ENCODE results near the gene GRIN2A.

Gene GRIN2A

DNA sequence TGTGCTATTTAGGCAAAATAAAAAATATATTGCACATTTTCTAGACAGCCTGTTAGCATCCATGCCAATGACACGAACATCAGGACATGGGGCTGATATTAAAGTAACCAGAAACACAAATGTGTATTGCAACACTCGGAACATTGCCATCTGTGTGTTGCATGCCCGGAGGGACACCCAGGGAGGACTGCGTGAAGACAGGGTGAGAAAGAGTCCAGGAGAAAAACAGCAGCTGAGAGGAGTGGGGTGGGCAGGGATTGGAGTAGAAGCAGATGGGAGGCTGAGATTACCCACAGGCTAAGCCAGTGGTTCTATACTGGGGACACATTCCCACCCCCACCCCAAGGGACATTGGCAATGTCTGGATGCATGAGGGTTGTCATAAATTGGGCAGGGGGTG is 114.8 kb downstream of the GRIN2A start:
- no peak for DNase-seq (ENCODE audit: low read depth, low spot score)
- H3K4me3 ChIP-seq (ENCODE audit: insufficient read length, low read depth), result no peak overlapping the region
- H3K9me3 ChIP-seq (ENCODE audit: insufficient read depth, low read length), result no peaks in the 10 kb centered on the region
- no peaks in the 10 kb centered on the region for H3K27me3 ChIP-seq (ENCODE audit: insufficient read depth, insufficient read length)
- no peaks in the 10 kb centered on the region for H3K36me3 ChIP-seq (ENCODE audit: insufficient read depth, insufficient read length, low read length)
- TF ChIP-seq YY1 (IDR thresholded peaks at IDR 0.05; ENCODE audit: insufficient read depth, insufficient read length), result no peak
- TF ChIP-seq ZNF274 (IDR thresholded peaks at IDR 0.05; ENCODE audit: low read depth, low read length), result no peak
- no peak for TF ChIP-seq SUZ12 (IDR thresholded peaks at IDR 0.05; ENCODE audit: extremely low read depth, insufficient read depth, insufficient read length)
- H3K4me1 ChIP-seq (ENCODE audit: insufficient read depth, insufficient read length), result no peaks in the 10 kb centered on the region
- no peak overlapping the region for H3K9ac ChIP-seq (ENCODE audit: insufficient read length, low read depth)

DNA sequence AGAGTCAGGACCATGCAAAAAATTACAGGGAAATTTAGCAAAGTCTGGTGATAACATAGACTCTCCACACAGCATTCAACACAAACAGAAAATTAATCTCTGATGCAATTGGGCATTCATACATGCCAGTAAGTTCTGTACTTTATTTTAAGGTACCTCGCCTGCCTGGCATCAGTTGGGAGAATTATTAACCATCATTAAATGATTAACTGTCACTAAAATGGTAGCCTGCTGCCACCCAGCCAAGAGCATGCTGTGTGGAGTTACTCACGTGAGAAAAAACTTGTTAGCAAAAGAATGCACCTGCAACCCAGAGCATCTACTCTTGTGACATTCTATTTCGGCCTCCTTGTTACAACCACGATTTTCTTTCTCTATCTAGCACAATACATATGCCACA is 117.2 kb downstream of the GRIN2A start:
- Histone ChIP-seq H3K4me3 (ENCODE audit: insufficient read length, low read depth) (no peak overlapping the region), H3K27me3 (ENCODE audit: insufficient read depth, insufficient read length) (no peaks in the 10 kb centered on the region)
- TF ChIP-seq SUZ12 (IDR thresholded peaks at IDR 0.05; ENCODE audit: extremely low read depth, insufficient read depth, insufficient read length) (no peak), ZNF274 (IDR thresholded peaks at IDR 0.05; ENCODE audit: low read depth, low read length) (no peak), YY1 (IDR thresholded peaks at IDR 0.05; ENCODE audit: insufficient read depth, insufficient read length) (no peak)

DNA sequence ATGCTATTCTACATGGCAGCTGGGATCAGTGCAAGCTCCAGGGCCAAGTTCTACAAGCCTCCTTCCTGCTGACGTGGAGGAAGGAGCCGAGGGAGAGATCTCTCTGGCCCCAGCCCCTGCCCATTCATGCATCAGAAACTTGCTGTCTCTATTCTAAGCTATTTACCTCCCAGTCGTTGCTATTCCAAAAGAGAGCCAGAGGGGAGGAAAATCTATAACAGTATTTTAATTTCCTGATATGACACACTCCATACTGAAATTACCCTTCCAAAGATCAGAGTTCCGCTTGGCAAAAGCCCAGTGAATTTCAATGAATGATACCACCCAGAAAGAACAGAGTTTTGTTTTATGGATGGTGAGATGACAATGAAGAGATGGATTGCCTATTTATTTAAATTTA is 133.4 kb downstream of the GRIN2A start:
- H3K27me3 ChIP-seq (ENCODE audit: insufficient read depth, insufficient read length), result no peaks in the 10 kb centered on the region
- H3K9ac ChIP-seq (ENCODE audit: insufficient read length, low read depth), result no peak overlapping the region
- H3K36me3 ChIP-seq (ENCODE audit: insufficient read depth, insufficient read length, low read length), result no peaks in the 10 kb centered on the region
- H3K4me1 ChIP-seq (ENCODE audit: insufficient read depth, insufficient read length), result no peaks in the 10 kb centered on the region
- no peak for DNase-seq (ENCODE audit: low read depth, low spot score)
- H3K4me3 ChIP-seq (ENCODE audit: insufficient read length, low read depth), result no peak overlapping the region
- TF ChIP-seq YY1 (IDR thresholded peaks at IDR 0.05; ENCODE audit: insufficient read depth, insufficient read length), result no peak
- TF ChIP-seq SUZ12 (IDR thresholded peaks at IDR 0.05; ENCODE audit: extremely low read depth, insufficient read depth, insufficient read length), result no peak
- TF ChIP-seq ZNF274 (IDR thresholded peaks at IDR 0.05; ENCODE audit: low read depth, low read length), result no peak
- no peaks in the 10 kb centered on the region for H3K9me3 ChIP-seq (ENCODE audit: insufficient read depth, low read length)

More for the DNA sequence above, 117.2 kb downstream of the GRIN2A start:
- Histone ChIP-seq H3K9me3 (ENCODE audit: insufficient read depth, low read length) (no peaks in the 10 kb centered on the region), H3K4me1 (ENCODE audit: insufficient read depth, insufficient read length) (no peaks in the 10 kb centered on the region), H3K9ac (ENCODE audit: insufficient read length, low read depth) (no peak overlapping the region), H3K36me3 (ENCODE audit: insufficient read depth, insufficient read length, low read length) (no peaks in the 10 kb centered on the region)
- DNase-seq (ENCODE audit: low read depth, low spot score), result no peak

DNA sequence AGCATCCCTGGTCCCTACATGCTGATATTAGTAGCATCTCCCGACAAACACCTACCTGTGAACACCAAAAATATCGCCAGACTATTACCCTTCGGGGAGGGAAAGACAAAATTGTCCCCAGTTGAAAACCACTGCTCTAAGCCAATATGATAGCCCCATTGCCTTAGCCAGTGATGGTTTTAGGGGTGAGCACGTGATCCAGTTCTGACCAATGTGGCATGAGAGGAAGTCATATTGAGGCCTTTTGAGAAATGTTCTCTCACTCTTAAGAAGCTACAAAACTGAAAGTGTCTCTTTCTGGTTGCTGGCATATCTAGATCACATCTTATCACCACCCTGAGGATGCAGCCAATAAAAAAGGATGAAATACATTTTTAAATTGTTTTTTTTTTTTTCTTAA is 136.3 kb downstream of the GRIN2A start:
- TF ChIP-seq SUZ12 (IDR thresholded peaks at IDR 0.05; ENCODE audit: extremely low read depth, insufficient read depth, insufficient read length), result no peak
- TF ChIP-seq YY1 (IDR thresholded peaks at IDR 0.05; ENCODE audit: insufficient read depth, insufficient read length), result no peak
- TF ChIP-seq ZNF274 (IDR thresholded peaks at IDR 0.05; ENCODE audit: low read depth, low read length), result no peak

DNA sequence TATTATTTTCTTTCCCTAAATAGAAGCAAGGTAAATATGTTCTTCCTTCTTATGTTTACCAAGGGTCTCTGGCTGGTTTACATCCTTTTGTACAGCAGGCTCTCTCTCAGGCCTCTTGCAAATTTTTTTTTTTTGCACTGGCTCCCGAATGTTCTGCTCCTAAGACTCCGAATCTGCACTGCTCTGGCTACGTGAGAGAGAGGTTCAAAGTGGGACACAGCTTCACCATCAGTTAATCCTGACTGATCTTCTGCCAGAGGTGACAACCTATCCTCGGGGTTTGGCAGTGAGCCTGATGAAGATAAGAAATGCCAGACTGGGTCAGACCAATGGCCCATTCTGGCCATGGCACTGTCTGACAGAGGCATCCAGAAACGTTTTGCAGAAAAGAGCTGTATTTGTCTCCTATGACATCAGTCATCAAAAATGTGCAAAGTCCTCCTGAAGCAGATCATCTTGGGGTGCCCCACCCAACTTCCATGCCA is 136.9 kb downstream of the GRIN2A start:
- DNase-seq (ENCODE audit: low read depth, low spot score), result no peak
- Histone ChIP-seq H3K36me3 (ENCODE audit: insufficient read depth, insufficient read length, low read length) (no peaks in the 10 kb centered on the region), H3K4me3 (ENCODE audit: insufficient read length, low read depth) (no peak overlapping the region), H3K9me3 (ENCODE audit: insufficient read depth, low read length) (no peaks in the 10 kb centered on the region), H3K9ac (ENCODE audit: insufficient read length, low read depth) (no peak overlapping the region), H3K4me1 (ENCODE audit: insufficient read depth, insufficient read length) (peaks cover 3% of the 10 kb centered on the region), H3K27me3 (ENCODE audit: insufficient read depth, insufficient read length) (no peaks in the 10 kb centered on the region)
- TF ChIP-seq ZNF274 (IDR thresholded peaks at IDR 0.05; ENCODE audit: low read depth, low read length) (no peak), YY1 (IDR thresholded peaks at IDR 0.05; ENCODE audit: insufficient read depth, insufficient read length) (no peak), SUZ12 (IDR thresholded peaks at IDR 0.05; ENCODE audit: extremely low read depth, insufficient read depth, insufficient read length) (no peak)

More for the DNA sequence above, 136.3 kb downstream of the GRIN2A start:
- DNase-seq (ENCODE audit: low read depth, low spot score), result no peak
- Histone ChIP-seq H3K9ac (ENCODE audit: insufficient read length, low read depth) (no peak overlapping the region), H3K9me3 (ENCODE audit: insufficient read depth, low read length) (no peaks in the 10 kb centered on the region), H3K36me3 (ENCODE audit: insufficient read depth, insufficient read length, low read length) (no peaks in the 10 kb centered on the region), H3K4me3 (ENCODE audit: insufficient read length, low read depth) (no peak overlapping the region), H3K27me3 (ENCODE audit: insufficient read depth, insufficient read length) (no peaks in the 10 kb centered on the region), H3K4me1 (ENCODE audit: insufficient read depth, insufficient read length) (no peaks in the 10 kb centered on the region)

DNA sequence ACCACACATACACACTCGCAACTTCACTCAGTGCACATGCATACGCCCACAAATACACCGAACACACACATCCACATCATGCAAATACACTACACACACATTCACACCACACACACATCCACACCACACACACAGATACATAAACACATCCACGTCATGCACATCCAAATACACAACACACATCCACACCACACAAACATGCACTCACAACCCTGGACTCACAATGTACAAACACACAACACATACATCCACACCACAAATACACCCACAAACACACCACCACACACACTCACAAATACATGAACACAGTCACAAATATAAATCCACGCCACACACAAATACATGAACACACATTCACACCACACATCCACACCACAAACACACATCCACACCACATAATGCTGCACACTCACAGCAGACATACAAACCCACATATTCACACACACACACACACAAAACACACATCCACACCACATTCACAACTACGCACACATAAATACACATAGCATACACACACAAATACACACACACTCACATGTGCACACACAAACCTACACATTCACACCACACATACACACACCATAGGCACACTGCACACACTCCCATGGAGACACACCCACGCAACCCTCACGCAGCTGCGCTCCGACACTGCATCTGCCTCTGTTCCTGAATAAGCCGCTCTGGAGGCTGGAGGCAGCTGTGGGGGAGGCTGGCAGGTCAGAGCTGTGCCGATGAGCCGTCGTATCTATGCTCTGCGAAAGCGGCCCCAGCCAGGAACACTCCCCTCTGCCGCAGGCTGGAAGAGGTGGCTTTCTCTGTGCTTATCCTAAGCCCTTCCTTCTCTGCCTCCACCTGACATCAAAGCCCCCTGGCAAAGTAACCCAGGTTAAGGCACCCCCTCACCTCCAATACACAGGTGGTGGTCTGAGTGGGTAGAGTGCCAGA is 141.8 kb downstream of the GRIN2A start:
- Histone ChIP-seq H3K36me3 (ENCODE audit: insufficient read depth, insufficient read length, low read length) (no peaks in the 10 kb centered on the region), H3K9me3 (ENCODE audit: insufficient read depth, low read length) (no peaks in the 10 kb centered on the region), H3K4me1 (ENCODE audit: insufficient read depth, insufficient read length) (peaks cover 3% of the 10 kb centered on the region), H3K9ac (ENCODE audit: insufficient read length, low read depth) (no peak overlapping the region), H3K4me3 (ENCODE audit: insufficient read length, low read depth) (no peak overlapping the region), H3K27me3 (ENCODE audit: insufficient read depth, insufficient read length) (no peaks in the 10 kb centered on the region)
- DNase-seq (ENCODE audit: low read depth, low spot score), result no peak
- no peak for TF ChIP-seq ZNF274 (IDR thresholded peaks at IDR 0.05; ENCODE audit: low read depth, low read length)
- TF ChIP-seq SUZ12 (IDR thresholded peaks at IDR 0.05; ENCODE audit: extremely low read depth, insufficient read depth, insufficient read length), result no peak
- no peak for TF ChIP-seq YY1 (IDR thresholded peaks at IDR 0.05; ENCODE audit: insufficient read depth, insufficient read length)

Measured in NT2/D1 (cell line).